GM18858 (cell line): ENCODE measurements around the gene NOS2.
"Not testable (repeated sequence)": the region's sequence is repeated elsewhere in the genome, so short reads cannot be mapped to it uniquely, and the experiment has no call there.

Experiments used
- ATAC-seq: cut with Tn5 transposase; IDR thresholded peaks from one replicate; pipeline ENCODE4 v1.9.1; 2021; ENCODE audit not compliant: unreplicated experiment

Gene NOS2

DNA sequence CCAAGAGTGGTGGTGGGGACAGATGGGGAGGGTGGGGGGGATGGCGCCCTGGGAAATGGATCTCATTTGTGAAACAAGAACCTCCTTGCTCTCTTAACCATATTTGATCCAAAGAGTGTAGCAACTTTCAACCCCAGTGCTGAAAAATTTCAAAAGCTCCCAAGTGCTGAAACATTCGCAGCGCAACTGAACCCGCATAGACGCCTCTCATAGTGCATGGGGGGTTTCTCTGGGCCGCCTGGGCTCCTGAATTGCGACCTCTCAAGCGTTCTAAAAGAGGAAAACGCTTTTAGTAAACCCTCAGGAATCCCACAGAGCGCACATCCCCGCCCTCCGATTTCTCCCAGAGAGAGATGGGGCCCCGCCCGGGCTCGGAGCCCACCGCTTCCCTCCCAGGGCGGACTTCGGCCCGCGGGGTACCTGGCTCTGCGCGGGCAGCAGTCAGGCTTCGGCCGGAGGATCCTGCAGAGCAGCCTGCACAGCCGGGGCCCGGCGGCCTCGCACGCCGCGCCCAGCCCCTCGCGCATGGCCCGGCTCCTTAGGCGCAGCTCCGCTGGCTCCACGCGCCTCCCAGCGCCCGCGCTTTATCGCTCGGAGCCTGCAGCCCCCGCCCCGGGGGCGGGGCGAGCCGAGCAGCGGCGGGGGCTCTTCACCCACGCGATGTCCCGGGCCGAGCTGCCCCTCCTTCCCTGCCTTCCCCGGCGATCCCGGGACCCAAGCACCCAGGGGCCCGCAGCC lies 7.0 kb downstream of the NOS2 start:
- ATAC-seq: no peak

DNA sequence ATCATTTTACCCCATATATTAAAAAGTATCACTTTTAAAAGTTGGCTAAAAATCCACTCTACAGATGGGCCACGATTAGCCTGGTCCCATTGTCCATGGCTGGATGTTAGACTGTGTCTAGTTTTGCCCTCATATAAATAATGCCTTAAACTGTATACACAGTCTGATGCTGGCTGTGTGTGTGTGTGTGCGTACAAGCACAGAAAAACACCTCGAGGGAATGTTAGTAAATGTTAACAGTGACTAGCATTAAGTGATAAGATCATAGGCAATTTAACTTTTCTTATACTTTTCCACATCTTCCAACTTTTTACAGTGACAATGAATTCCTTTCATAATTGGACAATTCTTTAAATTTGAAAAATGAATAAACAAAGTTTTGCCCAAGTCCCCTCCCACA lies 8.2 kb downstream of the NOS2 start:
- ATAC-seq: no peak

DNA sequence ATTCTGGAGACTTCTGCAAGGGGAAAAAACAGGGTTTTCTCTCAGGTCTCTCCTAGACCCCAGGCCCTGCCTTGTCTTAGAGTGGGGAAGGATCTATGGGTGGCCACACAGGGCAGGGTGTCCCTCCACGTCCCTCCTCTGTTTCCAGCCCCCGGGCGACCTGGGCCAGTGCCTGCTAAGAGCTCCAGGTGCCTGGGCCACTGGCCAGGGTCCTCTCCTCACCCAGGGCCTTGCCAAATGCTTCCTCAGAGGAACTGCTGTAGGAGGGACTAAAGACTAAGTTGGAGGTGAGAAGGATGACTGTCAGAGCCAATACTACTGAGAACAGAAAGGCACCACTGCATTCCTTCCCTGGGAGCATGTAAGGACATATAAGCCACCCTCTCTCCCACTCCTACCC lies 11.4 kb downstream of the NOS2 start:
- ATAC-seq: no peak

DNA sequence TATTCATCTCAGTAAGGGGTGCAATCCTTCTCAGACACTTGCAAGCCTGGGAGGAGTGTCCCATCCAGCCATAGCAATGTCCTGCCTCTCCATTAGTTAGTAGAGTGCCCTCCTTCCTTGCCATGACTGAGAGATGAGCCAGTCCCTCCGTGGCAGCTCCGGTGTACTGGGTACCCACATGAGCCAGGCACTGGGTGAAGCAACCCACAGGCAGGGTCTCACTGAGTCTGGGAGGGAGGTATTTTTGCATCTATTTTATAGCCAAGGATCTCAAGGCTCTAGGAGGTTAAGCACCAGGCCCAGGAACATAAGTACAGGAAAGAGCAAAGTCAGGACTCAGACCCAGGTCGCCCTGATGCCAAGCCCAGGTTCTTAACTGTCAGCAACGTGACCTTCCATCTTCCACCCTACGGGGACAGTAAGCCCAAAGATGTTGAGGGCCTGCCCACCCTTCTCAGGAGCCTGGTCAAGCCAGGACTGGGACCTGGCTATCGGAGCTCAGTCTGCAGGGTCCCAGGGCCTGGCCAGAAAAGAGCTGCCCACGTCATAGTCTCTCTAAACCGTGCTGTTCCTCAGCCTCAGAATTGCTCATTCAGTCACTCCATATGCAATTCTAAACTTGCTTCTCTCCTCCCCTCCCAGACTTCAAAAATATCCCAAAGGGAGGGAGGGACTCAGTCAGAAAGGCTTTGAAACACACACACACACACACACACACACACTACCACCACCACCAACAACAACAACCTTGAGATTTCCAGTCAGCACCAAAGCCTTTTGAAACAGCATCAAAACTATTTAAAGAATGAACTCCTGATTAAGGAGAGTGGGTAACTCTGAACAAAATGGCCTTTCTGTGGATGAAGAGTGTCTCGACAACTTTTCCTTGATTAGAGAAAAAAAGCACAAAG lies 16.6 kb downstream of the NOS2 start:
- no peak for ATAC-seq

DNA sequence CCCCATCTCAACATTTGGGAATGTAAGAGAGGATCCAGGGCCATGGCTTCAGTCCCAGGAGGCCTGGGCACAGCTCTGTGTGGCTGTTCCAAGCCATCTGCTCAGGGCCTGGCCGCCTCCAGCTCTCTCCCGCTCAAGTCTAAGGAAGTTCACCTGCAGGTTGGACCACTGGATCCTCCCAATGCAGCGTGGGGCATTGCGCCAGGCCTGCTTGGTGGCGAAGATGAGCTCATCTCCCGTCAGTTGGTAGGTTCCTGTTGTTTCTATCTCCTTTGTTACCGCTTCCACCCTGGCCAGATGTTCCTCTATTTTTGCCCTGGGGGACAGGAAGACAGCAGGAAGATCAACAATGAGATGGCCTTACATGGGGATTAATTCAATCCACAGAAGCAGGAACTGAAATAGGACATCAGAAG lies 17.5 kb downstream of the NOS2 start:
- ATAC-seq: no peak

DNA sequence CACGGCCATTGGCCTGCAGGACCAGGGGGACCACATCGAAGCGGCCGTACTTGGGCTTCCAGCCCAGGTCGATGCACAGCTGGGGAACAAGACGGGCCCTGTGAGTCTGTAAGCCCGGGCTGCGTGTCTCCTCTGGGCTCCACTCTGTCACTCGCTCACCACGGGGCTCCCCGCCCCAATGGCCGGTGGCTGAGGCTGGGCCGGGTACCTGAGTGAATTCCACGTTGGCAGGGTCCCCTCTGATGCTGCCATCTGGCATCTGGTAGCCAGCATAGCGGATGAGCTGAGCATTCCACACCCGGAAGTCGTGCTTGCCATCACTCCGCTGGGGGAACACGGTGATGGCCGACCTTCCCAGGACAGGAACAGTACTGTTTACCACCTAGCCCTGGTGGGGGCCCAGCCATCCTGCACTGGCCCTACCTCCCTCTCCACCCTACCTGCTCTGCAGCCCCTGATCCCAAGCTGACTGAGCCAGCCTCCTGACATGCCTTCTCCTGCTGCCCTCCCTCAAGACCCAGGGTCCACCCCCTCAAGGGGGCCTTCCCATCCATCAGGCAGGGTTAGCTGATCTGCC lies 19.4 kb downstream of the NOS2 start:
- no peak for ATAC-seq

DNA sequence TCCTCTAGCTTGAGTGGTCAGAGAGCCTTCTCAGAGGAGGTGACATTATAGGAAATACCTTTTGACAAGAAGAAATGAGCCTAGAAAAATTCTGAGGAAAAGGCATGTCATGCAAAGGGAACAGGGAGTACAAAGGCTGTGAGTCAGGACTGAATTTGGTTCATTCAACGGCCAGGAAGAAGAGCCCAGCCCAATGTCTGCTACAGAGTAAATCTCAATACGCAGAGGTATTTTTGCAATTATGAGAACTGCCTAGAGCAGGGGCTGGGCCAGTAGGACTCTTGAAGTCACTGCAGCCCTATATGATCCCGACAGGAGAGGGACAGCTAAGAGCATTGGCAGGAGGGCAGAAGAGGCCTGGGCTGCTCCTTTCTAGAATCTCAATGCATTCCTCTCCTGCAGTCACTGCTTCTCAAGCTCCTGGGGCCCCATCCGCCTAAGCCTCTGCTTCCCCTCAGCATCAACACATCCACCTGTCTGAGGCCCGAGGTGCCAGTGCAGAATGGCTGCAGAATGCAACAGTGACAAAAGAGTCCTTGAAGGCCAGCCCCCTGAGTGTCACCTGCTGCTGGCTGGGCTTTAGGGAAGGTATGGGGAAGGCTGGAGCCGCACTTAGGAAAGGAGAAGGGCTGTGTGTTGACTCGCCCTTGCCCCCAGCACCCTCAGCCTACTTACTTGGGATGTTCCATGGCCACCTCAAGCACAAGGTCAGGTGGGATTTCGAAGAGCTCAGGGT lies 20.1 kb downstream of the NOS2 start:
- ATAC-seq: no peak

DNA sequence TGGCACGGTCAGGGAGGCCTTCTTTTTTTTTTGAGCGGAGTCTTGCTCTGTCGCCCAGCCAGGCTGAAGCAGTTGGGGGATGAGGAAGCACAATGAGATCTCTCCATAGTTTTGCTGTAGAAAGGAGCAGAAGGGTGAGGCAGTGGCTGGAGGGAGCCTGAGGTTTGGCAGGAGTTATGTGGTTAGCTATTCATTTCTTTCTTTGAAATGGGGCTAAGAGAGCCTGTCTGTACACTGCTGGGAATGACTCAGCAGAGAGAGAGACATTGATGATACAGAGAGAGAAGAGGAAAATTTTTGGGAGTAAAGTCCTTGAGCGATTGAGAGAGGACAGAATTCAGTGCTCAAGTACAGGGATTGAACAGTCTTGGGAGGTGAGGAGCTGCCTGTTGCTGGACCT lies 22.1 kb downstream of the NOS2 start:
- ATAC-seq: no peak

DNA sequence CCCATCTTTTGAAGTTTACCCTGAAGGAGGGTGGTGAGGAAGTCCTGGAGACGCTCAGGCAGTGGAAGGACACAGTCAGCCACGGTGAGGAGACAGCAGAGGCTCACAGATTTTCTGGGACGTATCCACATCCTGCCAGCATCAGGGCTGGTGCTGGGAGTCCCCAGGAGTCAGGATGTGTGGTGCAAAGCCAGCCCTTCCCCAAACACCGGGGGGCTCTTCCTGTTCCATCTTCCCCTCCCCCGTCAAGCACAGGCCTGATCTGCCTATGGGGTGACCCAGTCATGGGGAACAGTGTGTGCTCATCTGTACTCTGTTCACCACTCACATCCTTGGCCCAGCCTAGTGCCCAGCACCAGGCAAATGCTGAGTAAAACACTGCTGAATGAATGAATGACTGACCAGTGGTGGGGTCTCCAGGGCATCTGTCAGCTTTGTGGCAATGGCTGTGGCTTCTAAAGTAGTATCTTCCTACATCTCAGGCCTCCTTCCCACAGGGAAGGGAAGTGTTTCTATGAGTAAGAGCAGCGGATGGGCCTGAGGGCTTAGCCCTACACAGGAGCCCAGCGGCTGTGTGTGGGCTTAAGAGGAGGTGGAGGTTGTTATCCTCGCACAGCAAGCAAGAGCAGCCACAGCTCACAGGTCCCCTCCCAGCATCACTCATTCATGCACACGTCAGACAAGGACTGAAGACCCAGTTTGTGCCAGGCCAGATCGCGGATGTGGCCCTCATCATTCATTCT lies 23.3 kb downstream of the NOS2 start:
- no peak for ATAC-seq

DNA sequence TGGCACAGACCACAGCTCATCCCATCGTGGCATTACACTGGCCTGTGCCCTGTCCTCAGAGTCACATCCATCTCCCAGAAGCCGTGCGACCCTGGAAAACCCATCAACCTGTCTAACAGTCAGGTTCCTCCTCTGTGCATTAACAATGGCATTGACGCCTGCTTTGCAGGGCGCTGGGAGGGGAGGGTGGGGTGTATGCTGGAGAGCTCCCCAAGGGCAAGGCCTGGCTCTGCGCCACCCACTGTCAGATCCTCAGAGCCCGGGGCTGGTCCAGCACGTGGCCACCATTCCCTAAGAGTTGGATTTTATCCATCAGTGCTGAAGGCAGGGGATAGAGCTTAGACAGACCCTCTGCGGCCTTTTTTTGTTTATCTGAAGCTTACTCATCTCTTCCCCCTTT lies 28.7 kb downstream of the NOS2 start:
- no peak for ATAC-seq

DNA sequence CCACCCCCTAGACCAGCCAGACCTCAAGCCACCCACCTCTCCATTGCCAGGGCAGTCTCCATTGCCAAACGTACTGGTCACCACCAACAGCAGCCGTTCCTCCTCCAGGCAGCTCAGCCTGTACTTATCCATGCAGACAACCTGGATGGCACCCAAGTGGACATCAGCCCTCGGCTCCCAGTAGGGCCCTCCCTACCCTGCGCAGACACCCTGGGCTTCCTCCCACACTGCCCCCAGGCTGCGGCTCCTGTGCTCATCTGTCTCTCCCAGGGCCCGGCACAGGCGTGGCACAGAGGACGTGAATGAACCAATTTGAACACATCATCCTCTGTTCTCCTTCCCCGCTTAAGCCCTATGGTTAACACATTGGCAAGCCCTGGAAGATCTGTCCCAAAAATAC lies 29.5 kb downstream of the NOS2 start:
- ATAC-seq: no peak

DNA sequence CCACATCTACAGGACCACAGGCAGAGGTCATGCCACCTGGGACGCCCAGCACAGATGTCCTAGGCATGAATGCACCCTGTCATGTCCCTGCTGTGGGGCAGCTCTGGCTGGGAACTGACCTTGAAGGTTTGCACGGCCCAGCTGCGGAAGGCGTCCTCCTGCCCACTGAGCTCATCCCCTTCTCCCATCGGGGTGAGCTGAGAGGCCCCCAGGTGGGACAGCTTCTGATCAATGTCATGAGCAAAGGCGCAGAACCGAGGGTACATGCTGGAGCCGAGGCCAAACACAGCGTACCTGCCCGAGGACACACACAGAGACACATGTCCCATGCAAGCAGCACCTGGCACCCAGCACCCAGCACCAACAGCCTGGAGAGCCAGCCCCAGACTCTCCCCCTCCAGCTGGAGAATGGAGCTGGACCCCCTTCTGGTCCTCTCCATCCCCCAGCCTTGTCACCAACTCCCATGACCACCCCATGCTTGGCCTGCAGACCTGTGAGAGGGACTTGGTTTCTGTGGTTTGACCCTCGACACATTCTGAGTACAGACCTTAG lies 31.4 kb downstream of the NOS2 start:
- ATAC-seq: no peak

DNA sequence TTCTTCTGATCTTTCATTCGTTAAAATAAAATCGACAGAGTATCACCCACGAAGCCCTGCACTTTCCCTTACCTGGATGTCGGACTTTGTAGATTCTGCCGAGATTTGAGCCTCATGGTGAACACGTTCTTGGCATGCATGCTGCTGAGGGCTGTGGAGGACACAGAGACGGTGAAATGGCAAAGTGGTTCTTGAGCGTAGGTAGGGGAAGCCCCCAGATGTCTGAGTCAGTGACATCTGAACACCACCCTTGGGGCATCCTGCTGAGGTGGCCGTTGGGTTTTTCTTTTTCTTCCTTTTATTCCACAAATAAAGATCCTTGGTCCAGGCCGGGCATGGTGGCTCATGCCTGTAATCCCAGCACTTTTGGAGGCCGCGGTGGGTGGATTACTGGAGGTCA lies 33.9 kb downstream of the NOS2 start:
- no peak for ATAC-seq

DNA sequence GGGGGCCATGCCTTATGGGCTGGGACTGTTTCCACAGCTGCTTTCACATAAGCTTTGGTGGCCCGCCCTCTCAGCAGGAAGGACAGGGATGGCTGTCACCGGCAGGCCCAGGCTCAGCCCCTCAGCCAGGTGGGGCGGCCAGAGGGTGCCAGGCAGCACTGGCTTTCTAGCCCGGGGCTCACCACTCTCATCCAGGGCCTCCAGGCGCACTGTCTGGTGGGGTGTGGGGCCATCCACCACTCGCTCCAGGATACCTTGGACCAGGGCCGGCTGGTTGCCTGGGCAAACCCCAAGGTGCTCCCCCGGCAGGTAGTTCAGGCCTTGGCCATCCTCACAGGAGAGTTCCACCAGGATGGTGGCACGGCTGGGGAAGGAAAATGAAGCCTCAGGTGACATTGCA lies 35.0 kb downstream of the NOS2 start:
- ATAC-seq: no peak

DNA sequence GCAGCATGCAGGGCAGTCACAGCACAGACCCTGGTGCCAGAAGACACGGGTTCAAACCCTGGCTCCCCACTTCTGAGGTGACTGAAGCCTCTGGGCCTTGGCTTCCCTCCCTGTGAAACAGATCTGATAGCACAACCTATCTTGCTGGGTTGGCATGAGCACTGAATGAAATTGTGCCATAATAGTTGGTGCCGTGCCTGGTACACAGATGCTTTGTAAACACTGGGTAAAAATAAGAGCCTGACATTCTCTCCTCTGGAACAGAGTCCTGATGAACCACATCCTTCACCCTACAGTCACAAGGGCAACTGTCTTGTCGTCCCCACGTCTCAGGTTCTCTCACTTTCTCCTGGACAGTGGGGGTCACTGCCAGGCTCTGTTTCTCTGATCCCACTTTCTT lies 35.7 kb downstream of the NOS2 start:
- ATAC-seq: no peak

DNA sequence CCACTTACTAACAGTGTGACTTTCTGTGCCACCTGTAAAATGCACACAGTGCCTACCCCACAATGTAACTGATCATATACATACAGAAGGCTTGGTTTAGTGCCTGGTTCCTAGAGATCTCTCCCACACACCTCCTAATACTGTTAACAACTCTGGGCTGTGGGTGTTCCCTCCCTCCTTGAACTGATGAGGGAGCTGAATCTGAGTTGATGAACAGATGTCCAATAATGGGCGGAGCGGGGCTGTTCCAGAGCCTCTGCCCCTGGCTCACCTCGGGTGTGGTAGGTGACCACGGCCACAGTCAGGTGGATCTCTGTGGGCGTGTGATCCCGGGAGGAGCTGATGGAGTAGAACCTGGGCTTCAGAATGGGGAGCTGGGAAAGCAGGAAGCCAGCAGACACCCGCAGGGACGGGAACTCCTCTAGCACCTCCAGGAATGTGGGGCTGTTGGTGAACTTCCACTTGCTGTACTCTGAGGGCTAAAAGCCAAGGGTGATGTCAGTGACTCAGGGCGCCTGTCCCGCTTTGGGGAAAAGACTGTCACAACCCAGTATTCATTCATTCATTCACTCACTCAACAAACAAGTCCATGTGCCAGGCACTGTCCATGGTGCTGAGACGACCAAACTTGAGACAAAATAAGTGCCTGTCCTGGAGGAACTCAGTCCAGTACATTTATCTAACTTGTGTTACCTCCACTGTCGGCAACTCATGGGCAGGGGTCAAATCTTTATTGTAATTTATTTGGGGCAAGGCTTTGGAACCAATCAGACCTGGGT lies 37.6 kb downstream of the NOS2 start:
- no peak for ATAC-seq

DNA sequence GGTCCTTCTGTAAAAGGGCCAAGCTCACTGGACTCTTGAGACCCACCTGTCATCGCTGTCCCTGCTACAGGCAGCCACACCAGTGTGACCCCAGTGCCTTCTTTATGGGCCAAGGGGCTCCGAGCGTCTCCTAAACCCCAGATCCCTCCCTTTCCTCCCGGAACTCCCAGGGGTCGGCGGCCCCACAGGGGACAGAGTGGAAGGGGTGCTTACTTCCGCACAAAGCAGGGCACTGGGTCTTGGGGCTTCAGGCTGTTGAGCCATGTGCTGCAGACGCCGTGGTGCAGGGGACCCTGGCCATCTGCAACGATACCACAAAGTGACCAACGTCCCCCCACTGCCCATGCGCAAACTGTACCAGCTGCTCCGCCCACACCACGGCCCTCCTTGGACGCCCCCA lies 39.4 kb downstream of the NOS2 start:
- not testable (repeated sequence) for ATAC-seq

DNA sequence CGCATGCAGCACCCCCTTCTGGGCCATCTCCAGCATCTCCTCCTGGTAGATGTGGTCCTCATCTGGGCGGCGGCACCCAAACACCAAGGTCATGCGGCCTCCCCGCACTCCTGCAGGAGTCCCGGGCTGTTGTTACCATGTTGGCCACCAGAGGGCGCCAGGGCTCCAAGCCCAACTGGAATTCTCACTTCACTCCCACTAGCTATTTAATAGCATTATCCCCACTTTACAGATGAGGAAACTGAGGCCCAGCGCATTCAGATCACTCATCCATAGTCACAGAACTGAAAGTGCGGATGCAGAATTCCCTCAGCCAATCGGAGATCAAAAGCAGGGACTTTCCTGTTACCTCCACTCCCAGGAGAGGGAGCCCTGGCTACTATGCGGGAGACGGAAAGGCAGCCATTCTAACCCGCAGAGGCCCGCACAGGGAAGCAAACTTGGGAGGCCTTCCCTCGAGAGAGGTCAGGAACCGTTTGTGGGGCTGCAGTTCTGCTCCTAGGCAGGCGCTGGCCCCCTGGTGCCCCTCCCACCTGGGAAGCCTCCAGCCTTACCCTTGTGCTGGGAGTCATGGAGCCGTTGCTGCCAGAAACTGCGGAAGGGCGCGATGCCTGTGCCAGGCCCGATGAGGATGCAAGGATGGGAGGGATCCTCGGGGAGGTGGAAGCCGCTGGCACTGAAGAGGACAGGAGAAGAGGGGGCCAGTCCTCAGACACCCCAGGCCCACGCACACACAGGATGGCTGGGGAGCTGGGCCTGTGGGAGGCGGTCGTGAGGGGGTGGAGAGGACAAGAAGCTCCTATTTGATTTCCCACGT lies 40.1 kb downstream of the NOS2 start:
- ATAC-seq: no peak

DNA sequence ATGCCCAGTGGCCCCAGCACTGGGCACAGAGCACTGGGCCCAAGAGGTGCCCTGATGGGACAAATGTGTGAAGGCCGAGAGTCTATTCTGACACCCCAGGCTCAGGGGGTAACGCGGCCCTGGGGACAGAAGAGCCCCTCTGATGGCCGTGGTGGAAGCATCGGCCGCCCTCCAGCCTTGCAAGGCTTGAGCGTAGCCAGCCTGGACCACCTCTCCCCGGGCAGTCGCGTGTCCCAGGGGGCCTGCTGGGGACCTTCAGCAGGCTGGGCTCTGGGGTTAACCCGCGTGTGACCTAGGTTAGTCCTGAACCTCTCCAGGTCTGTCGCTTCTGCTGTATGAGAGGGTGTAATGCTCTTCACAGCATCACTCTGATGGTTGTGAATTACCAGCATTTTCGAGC lies 40.8 kb downstream of the NOS2 start:
- ATAC-seq: no peak
